BJ (cell line): ENCODE data around the gene EIF4ENIF1. TPM values are rescaled to one million over a fixed set of nuclear protein-coding genes. Genes with fewer than 3 reads are reported as not detected.

Source experiments
- CTCF ChIA-PET: fragments of 350-600 bp; formaldehyde crosslinking; extraction: SDS; loops from one replicate; lab custom pipeline; 2021; ENCODE audit warnings: antibody characterized with exemption, inconsistent platforms; lab: Yijun Ruan, JAX
- POLR2A ChIA-PET: fragments of 300-600 bp; sonication (Branson Sonifier 250); formaldehyde crosslinking; extraction: SDS; loops from one replicate; lab custom pipeline; 2021; ENCODE audit warnings: antibody characterized with exemption; lab: Charles Lee
- DNase-seq: peaks from one replicate; pipeline ENCODE4 v3.0.0-alpha.2; 2011; ENCODE audit warnings: low read depth
- H3K27me3 ChIP-seq: 2 replicates; pipeline ENCODE4 v1.6.0; 2011; ENCODE audit warnings: low read length; ENCODE audit not compliant: control insufficient read depth, insufficient read depth
- H3K36me3 ChIP-seq: 2 replicates; pipeline ENCODE4 v1.5.1; 2011; ENCODE audit warnings: low read length; ENCODE audit not compliant: control insufficient read depth, insufficient read depth
- H3K4me3 ChIP-seq: 2 replicates; pipeline ENCODE4 v1.5.1; 2011; ENCODE audit warnings: low read depth, mild to moderate bottlenecking, control low read depth, low read length
- polyA plus RNA-seq: library from polyadenylated mRNA; depleted of rRNA; stranded (reverse); fragments of >200 nt; gene quantifications from 2 replicates; pipeline ENCODE4 v1.2.3, GENCODE V29; 2011
- TF ChIP-seq, protein P1 (sequence below): IDR thresholded peaks from 2 replicates; pipeline ENCODE4 v1.5.1; 2011; ENCODE audit warnings: low read depth, mild to moderate bottlenecking, control low read depth, inconsistent platforms, low read length, moderate library complexity; ENCODE audit not compliant: insufficient read depth

Gene EIF4ENIF1
- polyA plus RNA-seq, 1 experiment: 20.4 TPM

DNA sequence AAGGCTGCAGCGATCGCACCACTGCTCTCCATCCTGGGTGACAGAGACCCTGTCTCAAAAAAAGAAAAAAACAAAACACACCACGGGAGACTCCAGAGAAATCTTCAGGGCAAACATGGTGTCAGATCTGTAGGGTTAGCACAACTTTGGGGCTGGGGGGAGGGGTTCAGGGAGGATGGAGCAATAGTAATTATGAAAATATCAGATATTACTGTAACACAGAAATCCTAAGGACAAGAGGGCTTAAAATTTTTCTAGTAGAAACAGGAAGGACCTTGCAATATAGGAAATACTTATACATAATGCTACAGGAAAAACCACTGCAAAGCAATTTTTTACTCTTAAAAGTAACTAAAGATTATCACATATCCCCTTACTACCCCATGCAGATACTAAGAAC, 13.8 kb downstream of the EIF4ENIF1 start:
- POLR2A ChIA-PET: no interaction called here

DNA sequence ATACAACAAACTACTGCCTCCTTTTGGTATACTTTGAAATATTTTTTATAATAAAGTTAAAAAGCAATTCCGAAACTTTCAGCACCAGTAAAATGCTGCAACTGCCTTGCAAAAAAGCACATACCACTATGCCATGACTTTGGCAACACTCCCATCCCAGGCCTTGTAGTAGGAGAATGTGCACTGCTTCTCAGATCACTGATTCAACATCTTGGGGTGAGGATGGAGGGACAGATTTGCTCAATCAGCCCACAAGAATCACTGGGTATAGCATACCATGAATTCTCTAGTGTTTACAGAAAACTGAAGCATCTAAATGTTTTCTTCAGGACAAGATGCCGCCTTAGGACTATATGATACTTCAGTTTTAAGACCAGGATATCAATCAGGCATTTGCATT, 14.9 kb downstream of the EIF4ENIF1 start:
- peak; percentile 52 for DNase-seq
- POLR2A ChIA-PET: no interaction called here
- Histone ChIP-seq H3K4me3 (no peak overlapping the region), H3K27me3 (no peaks in the 10 kb centered on the region), H3K36me3 (peaks cover 1% of the 10 kb centered on the region; the same call in 1 of the 2 replicates)
- CTCF ChIA-PET: no interaction called here
- TF ChIP-seq, protein P1, sequence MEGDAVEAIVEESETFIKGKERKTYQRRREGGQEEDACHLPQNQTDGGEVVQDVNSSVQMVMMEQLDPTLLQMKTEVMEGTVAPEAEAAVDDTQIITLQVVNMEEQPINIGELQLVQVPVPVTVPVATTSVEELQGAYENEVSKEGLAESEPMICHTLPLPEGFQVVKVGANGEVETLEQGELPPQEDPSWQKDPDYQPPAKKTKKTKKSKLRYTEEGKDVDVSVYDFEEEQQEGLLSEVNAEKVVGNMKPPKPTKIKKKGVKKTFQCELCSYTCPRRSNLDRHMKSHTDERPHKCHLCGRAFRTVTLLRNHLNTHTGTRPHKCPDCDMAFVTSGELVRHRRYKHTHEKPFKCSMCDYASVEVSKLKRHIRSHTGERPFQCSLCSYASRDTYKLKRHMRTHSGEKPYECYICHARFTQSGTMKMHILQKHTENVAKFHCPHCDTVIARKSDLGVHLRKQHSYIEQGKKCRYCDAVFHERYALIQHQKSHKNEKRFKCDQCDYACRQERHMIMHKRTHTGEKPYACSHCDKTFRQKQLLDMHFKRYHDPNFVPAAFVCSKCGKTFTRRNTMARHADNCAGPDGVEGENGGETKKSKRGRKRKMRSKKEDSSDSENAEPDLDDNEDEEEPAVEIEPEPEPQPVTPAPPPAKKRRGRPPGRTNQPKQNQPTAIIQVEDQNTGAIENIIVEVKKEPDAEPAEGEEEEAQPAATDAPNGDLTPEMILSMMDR: no peak

More for the DNA sequence above, 13.8 kb downstream of the EIF4ENIF1 start:
- Histone ChIP-seq H3K36me3 (peaks cover 4% of the 10 kb centered on the region), H3K27me3 (no peaks in the 10 kb centered on the region), H3K4me3 (no peak overlapping the region)
- no peak for DNase-seq
- TF ChIP-seq, protein P1: no peak
- CTCF ChIA-PET: no interaction called here

DNA sequence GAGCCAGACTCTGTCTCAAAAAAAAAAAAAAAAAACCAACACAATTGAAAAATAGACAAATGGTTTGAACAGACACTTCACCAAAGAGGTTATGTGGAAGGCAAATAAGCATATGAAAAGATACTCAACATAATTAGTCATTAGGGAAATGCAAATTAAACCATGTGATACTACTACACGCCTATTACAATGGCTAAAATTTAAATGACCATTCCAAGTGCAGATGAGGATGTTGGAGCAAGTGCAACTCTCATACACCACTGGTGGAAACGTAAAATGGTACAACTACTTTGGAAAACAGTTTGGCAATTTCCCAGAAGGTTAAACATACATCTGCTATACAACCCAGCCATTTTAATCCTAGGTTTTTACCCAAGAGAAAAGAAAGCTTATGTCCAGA, 24.3 kb downstream of the EIF4ENIF1 start:
- Histone ChIP-seq H3K36me3 (peaks cover 8% of the 10 kb centered on the region), H3K27me3 (no peaks in the 10 kb centered on the region), H3K4me3 (no peak overlapping the region)
- TF ChIP-seq, protein P1: no peak
- DNase-seq: no peak
- ChIA-PET POLR2A (no interaction called here), CTCF (interaction anchor here (1.6 kb wide), 1 partner anchor 14 kb away, joined by 5 read pairs; no protein-coding TSS in a partner anchor)

DNA sequence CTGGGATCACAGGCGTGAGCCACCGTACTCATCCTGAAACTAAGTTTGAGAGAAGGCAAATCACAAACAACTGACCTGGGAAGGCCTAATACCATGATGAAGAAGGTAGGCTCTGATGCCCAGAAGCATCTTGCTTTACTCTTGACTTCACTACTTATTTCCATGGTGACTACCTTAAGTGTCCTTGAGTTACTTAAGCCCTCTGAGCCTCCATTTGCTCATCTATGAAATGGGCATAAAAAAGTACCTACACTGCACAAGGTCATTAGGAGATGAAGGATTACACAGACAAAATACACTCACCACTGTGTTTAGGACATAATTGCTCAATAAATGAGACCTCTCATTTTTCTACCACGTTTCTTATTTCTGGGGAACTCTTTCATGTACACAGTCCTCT, 27.9 kb downstream of the EIF4ENIF1 start:
- no peak for DNase-seq
- POLR2A ChIA-PET: no interaction called here

DNA sequence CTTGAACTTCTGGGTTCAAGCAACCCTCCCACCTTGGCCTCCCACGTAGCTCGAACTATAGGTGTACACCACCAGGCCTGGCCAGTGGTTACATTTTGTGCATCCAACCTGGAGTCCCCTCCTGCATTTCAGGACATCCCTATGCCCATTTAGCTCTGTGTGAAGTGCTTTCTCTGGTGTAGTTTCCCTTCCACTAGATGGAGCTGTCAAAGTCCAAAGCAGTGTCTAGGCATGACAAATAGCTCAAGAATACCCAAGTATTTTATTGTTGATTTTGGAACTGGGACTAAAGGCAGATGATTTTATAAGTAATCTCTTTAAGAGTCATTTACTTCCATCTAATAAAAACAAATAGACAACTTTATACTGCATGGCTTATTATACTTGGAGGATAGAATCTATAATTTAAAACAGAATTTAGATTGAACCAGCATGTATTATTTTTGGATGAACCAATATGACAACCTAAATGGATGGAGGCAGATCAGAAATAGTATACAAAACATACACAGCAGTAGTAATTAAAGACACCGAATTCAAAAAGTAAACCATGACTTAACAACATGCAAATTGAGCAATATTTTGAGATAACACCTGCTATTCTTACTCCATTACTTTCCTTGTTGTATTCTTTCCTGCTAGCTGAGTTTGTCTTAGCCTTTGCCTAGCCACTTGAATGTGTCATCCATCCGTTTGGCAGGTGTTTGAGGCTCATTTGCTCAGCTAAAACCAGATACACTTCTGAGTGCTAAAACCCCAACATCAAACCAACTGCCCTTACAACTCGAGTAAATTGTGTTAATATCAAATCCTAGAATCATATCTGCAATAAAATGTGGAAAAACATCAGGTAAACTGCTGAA, 37.7 kb downstream of the EIF4ENIF1 start:
- ChIA-PET POLR2A (interaction anchor here (0.6 kb wide), 1 partner anchor 10 kb away, joined by 13 read pairs; no protein-coding TSS in a partner anchor), CTCF (interaction anchor here (0.5 to 2.9 kb wide), 21 partner anchors 8 to 186 kb away, joined by 3 to 13 read pairs (median 4); no protein-coding TSS in a partner anchor)
- TF ChIP-seq, protein P1: peak; percentile 74
- DNase-seq: peak; percentile 31
- no peaks in the 10 kb centered on the region for H3K27me3 ChIP-seq
- H3K4me3 ChIP-seq: no peak overlapping the region
- H3K36me3 ChIP-seq: peaks cover 6% of the 10 kb centered on the region

More for the DNA sequence above, 27.9 kb downstream of the EIF4ENIF1 start:
- CTCF ChIA-PET: no interaction called here
- TF ChIP-seq, protein P1: no peak
- H3K4me3 ChIP-seq: no peak overlapping the region
- no peaks in the 10 kb centered on the region for H3K27me3 ChIP-seq
- peaks cover 9% of the 10 kb centered on the region for H3K36me3 ChIP-seq
